ENCODE results near the gene NOL4L.

NOL4L gene

DNA sequence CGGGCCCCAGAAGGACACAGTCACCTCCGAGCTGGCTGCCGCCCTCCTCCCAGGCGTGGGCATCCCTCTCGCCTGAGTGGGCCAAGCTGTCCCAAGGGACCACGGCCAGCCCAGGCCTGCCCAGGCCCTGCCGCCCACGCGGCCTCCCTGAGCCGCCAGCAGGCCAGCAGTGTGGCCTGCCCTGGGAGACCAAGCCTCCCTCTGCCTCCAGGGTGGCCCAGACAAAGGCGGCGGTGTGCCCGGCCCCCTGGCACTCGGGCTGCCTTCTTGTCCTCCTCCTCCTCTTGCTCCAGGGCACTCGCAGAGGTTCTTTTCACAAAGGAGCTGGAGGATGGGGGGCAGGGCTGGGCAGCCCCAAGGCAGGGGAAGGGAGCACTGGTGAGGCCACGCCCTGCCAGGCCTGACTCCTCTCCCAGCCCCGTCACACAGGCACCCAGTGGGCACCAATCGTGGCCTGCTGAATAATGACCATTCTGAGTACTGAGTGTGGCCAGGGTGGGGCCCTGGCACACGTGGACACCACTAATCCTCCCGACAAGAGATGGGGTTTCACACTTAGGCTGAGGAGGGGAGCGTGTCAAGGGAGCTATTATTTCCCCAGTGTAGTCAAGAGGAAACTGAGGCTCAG lies 25.3 kb downstream of the NOL4L start:
- DNase-seq = no peak

DNA sequence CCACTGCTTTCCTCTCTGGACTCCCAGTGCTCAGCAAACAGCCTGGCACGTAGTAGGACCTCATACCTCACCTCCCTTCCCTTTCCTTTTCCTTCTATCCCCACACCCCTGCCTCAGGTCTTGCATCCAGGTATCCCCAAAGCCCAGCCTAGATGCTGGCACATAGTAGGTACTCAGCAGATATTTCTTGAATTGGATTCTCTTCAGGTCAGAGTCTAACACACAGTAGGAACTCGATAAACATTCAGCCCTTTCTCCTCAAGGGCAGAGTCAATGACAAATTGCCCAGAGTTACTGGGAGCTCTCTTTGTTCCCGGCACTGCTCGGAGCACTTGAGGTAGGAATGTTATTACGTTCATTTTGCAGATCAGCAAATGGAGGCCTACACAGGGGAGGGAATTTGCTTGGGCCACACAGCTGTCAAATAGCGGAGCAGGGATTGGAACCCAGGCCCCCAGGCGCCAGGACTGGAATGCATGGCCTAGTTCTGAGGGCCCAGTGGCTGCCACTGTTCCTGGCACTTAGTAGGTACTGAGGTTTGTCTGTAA lies 25.9 kb downstream of the NOL4L start:
- DNase-seq = no peak

DNA sequence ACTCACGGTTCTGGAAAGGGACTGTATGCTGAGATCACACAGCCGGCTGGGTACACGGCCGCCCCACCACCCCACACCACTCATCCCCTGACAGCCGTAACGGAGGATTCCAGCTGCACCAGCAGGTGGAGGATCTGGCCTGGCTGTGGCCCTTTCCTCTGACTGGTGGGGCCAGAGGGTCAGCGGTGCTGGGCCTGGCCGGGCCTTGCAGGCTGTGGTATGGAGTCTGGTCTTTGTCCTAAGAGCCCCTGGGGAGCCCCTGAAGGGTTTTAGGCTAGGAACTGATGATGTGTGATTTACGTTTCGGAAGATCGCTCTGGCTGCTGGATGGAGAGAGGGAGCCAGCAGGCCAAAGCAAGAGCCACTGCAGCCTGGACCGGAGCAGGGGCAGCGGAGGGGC lies 26.6 kb downstream of the NOL4L start:
- no peak for DNase-seq

DNA sequence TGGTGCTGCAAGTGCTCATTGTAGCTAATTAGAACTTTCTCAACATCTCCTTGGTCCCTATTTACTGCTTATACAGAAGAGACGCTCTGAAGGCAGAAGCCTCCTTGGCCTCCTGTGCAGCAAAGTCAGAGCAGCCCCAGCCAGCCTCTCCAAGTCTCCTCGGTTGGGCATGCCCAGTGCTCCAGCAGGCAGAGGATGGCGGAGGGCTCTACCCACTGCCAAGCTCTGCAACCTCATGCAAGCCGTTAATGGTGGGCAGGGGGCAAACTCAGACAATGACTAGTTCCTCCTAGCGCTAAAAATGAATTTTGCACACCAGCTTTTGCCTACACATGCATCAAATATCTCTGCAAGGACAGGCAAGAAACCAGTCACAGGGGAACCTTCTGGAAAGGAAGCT lies 27.8 kb downstream of the NOL4L start:
- DNase-seq = no peak

GRCh38 chr20:32556312-32557184 lies 28.6 kb downstream of the NOL4L start:
- DNase-seq = no peak

DNA sequence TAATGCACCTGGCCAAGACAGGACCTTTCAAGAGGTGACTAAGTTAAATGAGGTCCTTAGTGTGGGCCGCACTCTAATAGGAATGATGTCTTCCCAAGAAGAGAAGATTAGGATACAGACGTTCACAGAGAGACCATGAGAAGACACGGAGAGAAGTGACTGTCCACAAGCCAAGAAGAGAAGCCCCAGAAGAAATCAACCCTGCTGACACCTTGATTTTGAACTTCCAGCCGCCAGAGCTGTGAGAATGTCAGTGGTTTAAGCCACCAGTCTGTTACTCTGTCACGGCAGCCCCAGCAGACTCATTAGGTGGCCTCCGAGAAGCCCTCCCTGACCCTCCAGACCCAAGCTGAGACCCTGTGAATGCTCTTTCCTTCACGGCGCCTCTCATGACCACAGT lies 29.5 kb downstream of the NOL4L start:
- no peak for DNase-seq

DNA sequence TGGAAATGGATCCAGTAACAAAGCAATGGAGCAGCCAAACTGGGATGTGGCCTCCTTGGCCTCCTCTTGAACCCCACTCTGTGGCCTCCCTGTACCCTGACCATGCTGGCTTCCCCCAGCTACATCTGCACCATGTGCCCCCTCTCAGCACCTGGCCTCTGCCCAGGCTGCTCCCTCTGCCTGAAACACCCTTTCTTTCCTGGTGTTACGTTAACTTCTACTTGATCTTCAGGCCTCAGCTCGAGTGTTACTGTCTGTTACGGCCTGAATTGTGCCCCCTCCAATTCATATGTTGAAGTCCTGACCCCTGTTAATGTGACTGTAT lies 30.2 kb downstream of the NOL4L start:
- no peak for DNase-seq

DNA sequence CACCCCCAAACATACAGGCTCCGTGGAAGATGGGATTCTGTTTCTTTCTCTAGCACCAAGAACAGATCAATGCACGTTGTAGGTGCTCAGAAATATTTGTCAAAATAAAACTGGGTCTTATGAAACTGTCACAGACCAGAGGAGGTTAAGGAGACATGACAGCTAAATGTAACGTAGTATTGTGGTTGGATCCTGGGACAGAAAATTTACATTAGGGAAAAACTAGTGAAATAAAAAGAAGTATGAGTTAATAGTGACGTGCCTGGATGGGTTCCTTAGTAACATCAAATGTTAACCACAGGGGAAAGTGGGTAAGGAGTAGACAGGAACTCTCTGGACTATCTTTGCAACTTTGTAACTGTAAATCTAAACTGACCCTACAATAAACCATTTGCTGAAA lies 31.5 kb downstream of the NOL4L start:
- DNase-seq = no peak

- DNase-seq = no peak
These were observed 33.4 kb downstream of the NOL4L start for GRCh38 chr20:32551693-32552092.

DNA sequence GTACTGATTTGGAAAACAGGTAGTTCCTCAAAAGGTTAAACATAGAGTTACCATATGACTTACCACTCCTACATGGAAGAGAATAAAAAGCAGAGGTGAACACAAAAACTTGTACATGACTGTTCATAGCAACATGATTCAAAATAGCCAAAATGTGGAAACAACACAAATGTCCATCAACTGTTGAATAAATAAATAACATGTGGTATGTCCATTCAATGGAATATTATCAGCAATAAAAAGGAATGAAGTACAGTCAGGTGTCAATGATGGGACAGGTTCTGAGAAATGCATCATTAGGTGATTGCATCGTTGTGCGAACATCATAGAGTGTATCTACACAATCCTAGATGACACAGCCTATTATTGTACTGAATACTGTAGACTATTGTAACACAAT lies 35.3 kb downstream of the NOL4L start:
- no peak for DNase-seq

- no peak for DNase-seq
These were observed 37.4 kb downstream of the NOL4L start for GRCh38 chr20:32547753-32548034.

- no peak for DNase-seq
These were observed 38.0 kb downstream of the NOL4L start for GRCh38 chr20:32546918-32547752.

- no peak for DNase-seq
These were observed 40.0 kb downstream of the NOL4L start for GRCh38 chr20:32544893-32545840.

DNA sequence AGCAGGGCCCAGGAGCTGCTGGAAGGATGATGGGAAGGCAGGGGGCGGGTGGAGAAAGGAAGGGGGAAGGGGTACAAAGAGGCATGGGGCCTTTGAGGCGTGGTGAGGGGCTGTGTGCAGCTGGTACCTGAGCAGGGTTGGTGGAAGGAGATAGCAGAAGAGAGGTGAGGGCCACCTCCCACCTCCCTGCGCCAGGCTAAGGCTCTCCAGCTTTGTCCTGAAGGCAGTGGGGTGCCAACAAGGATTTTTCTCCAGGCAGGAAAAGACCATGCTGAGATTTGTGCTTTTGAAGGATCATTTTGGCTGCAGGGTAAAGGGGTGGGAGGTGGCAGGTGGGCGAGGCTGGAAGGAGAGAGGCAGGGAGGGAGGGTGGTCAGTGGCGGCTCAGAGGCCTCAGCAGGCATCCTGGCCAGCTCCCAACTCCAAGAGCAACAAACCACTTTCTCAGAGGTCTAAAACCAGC lies 40.8 kb downstream of the NOL4L start:
- DNase-seq = no peak

DNA sequence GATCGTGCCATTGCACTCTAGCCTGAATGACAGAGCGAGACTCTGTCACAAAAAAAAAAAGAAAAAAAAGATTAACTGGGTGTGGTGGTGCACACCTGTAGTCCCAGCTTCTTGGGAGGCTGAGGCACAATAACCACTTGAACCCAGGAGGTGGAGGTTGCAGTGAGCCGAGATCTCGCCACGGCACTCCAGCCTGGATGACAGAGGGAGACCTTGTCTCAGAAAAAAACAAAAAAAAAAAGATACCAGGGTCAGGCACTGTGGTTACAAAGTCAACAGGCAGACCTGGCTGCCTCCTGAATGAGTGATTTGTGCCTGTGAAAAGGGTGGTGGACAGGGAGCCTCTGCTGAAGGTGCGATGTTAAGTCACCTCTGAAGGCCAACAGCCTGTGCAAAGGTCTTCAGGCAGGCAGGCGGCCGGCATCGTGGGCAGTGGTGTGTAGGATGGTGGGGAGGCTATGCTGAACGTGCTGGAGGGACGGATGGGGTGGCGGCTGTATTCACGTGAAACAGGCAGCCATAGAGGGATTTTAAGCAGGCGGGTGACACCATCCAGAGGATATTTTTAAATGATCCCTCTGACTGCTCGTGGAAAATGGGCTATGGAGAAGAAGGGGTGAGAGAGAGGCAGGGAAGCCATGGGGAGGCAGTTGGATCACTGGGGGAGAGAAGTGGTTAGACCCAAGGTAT lies 41.4 kb downstream of the NOL4L start:
- no peak for DNase-seq

GRCh38 chr20:32542259-32542615 lies 42.9 kb downstream of the NOL4L start:
- no peak for DNase-seq

- no peak for DNase-seq
These were observed 43.5 kb downstream of the NOL4L start for GRCh38 chr20:32541323-32542258.

DNA sequence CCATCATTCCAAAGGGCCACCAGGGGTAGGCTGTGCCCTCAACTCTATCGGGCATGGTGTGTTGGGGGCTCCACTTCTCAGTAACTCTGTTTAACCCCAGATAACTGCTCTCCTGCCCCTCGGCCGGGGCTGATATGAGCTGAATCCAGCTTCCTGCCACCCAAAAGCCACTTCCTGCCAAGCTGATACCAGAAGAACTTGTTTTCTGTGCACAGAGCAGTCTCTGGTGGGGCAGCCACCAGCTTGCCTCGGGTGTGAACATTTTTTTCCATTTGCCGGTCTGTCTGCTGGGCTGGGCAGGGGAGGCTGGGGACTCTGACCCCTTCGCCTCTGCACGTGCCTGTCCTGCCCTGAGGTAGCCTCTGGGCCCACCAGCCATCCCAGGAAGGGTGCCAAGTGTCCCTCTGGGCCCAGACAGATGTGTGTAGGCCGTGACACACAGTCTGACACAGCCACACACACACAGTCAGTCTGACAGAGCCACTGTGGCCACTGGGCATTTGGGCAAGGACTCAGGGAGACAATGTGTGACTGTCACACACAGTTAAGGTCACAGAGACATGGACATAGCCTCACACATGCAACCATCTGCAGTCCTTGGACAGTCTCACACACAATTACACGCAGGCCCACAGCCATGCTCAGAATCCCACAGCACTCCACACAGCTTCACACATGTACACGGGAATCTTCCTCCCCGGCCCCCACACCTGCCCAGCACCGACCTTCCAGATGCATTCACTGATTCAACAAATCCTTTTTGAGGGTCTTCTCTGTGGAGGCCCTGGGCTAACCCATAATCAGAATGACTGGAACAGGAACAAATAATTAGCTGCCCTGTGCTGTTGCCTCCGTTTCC lies 45.1 kb downstream of the NOL4L start:
- DNase-seq = peak; percentile 71 to 80

GRCh38 chr20:32539026-32539816 lies 45.9 kb downstream of the NOL4L start:
- DNase-seq = peak in 1 of 2 donors; percentile 41

Measured in CD4-positive, alpha-beta T cell treated with Interleukin-4 for 1 hour (primary cell).